ENCODE measurements around the gene SLC29A4. TPM values are rescaled to one million over a fixed set of nuclear protein-coding genes. Genes with fewer than 3 reads are reported as not detected.
"Not testable (repeated sequence)": the region's sequence is repeated elsewhere in the genome, so short reads cannot be mapped to it uniquely, and the experiment has no call there.

The SLC29A4 gene
- total RNA-seq, 2 donors from 2014 or later = 3.7 to 4.3 TPM

DNA sequence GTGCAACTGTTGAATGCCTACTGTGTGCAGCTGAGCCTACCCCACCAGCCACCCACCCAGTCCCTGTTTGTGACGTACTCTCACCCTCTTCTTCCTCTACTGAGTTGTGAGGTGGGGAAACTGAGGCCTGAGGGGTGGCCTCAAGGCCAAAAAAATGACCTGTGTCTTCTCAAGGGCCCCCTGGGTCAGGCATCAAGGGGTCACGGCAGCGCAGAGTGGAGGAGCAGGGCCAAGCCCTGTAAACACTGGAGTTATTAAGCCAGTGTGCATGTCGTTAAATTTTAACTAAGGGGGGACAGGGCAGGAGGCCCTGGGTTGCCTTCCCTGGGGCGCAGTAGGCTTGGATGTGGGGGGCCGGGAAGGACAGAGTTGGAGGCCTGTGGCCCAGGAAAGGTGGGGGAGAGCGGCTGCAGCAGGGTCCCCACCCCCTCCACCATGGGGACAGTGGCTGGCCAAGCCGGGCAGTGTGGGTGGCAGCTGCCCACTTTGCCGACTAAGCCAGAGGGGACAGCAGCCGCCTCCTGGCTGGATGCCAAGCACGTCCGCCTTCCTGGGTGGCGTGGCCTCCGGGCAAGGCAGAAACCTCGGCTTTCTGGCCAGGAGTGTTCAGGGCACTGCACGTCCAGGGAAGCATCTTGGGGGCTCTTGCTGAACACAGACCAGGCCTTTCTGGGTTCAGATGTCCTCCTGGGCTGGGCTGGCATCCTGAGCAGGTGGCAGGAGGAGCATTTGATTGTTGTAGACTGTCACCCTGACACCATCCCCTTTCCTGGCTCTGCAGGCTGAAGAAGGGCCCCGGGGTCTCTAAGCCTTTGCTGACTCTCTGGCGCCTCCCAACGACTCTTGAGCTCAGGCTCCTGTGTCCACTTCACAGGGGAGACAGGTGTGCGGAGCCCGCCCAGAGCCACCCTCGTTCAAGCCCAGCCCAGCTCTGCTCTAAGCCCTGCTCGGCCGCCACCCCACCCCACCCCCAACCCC lies 1.9 kb downstream of the SLC29A4 start:
- Histone ChIP-seq H3K36me3 (no peaks in the 10 kb centered on the region), H3K27me3 (no peaks in the 10 kb centered on the region), H3K4me3 (no peak overlapping the region), H3K27ac (no peak overlapping the region), H3K9me3 (no peaks in the 10 kb centered on the region), H3K4me1 (peaks cover 0 to 8% of the 10 kb centered on the region in 2 donors)
- TF ChIP-seq CTCF (IDR thresholded peaks at IDR 0.05) = peak in 1 of 2 donors; percentile 34
- DNase-seq (ENCODE audit: low spot score) = no peak

- no peaks in the 10 kb centered on the region for H3K27me3 ChIP-seq
- DNase-seq (ENCODE audit: low spot score) = no peak
- no peaks in the 10 kb centered on the region for H3K36me3 ChIP-seq
- no peak for TF ChIP-seq CTCF (IDR thresholded peaks at IDR 0.05)
- H3K4me1 ChIP-seq = peaks cover 0 to 8% of the 10 kb centered on the region in 2 donors
- H3K27ac ChIP-seq = no peak overlapping the region
- H3K9me3 ChIP-seq = no peaks in the 10 kb centered on the region
- no peak overlapping the region for H3K4me3 ChIP-seq
These were observed 4.2 kb downstream of the SLC29A4 start for GRCh38 chr7:5286933-5287332.

GRCh38 chr7:5287373-5287772 lies 4.6 kb downstream of the SLC29A4 start:
- not testable (repeated sequence) for H3K4me3 ChIP-seq; H3K27ac ChIP-seq; H3K9me3 ChIP-seq; H3K27me3 ChIP-seq; H3K36me3 ChIP-seq; DNase-seq (ENCODE audit: low spot score); H3K4me1 ChIP-seq

GRCh38 chr7:5287802-5288201 lies 5.1 kb downstream of the SLC29A4 start:
- no peaks in the 10 kb centered on the region for H3K9me3 ChIP-seq
- peaks cover 0 to 8% of the 10 kb centered on the region in 2 donors for H3K4me1 ChIP-seq
- no peaks in the 10 kb centered on the region for H3K36me3 ChIP-seq
- no peak overlapping the region for H3K4me3 ChIP-seq
- DNase-seq (ENCODE audit: low spot score) = no peak
- TF ChIP-seq CTCF (IDR thresholded peaks at IDR 0.05) = no peak
- H3K27me3 ChIP-seq = no peaks in the 10 kb centered on the region
- no peak overlapping the region for H3K27ac ChIP-seq

GRCh38 chr7:5288560-5288959 lies 5.8 kb downstream of the SLC29A4 start:
- H3K4me3 ChIP-seq; H3K4me1 ChIP-seq; H3K27ac ChIP-seq; DNase-seq (ENCODE audit: low spot score); H3K27me3 ChIP-seq; H3K9me3 ChIP-seq; H3K36me3 ChIP-seq: not testable (repeated sequence)

DNA sequence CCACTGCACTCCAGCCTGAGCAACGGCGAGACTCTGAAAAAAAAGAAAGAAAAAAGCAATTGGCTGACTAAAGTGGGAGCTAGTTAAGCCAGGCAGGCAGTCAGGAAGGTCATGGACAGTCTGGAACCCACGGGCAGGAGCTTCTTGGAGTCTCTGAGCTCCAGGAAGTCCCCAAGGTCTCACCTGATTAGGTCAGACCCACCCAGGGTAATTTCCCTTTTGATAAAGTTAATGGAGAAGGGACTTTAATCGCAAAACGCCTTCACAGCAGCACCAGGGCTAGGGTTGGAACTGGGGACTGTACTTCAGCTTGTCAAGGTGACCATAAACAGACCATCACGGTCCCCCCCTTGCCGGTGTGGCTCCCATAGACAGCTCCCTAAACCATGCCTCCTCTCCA lies 6.6 kb downstream of the SLC29A4 start:
- no peak for DNase-seq (ENCODE audit: low spot score)
- no peaks in the 10 kb centered on the region for H3K27me3 ChIP-seq
- no peaks in the 10 kb centered on the region for H3K4me1 ChIP-seq
- H3K27ac ChIP-seq = no peak overlapping the region
- H3K36me3 ChIP-seq = no peaks in the 10 kb centered on the region
- H3K4me3 ChIP-seq = no peak overlapping the region
- no peak for TF ChIP-seq CTCF (IDR thresholded peaks at IDR 0.05)
- no peaks in the 10 kb centered on the region for H3K9me3 ChIP-seq

DNA sequence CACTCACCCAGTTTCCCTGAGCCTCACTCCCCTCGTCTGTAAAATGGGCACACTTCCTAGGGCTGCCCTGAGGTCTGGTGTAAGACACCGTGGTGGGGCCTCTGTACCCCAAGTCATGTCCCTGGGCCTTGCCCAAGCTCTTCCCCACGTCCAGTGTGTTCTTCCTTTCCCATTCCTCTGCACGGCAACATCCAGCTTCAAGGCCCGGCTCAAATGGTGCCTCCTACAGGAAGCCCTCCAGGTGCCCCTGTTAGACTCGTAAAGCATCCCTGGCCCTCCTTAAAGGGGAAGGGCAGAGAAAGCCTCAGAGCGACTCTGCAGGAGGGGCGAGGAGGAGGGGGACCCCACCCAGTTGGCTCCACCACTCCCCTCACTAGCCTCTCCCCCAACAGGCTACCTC lies 8.6 kb downstream of the SLC29A4 start:
- Histone ChIP-seq H3K4me3 (no peak overlapping the region), H3K27me3 (no peaks in the 10 kb centered on the region), H3K9me3 (no peaks in the 10 kb centered on the region), H3K36me3 (no peaks in the 10 kb centered on the region), H3K27ac (no peak overlapping the region), H3K4me1 (no peaks in the 10 kb centered on the region)
- TF ChIP-seq CTCF (IDR thresholded peaks at IDR 0.05) = no peak
- DNase-seq (ENCODE audit: low spot score) = no peak

GRCh38 chr7:5291711-5292335 lies 9.1 kb downstream of the SLC29A4 start:
- DNase-seq (ENCODE audit: low spot score); H3K27me3 ChIP-seq; H3K9me3 ChIP-seq; H3K4me1 ChIP-seq; H3K4me3 ChIP-seq; H3K36me3 ChIP-seq; H3K27ac ChIP-seq: not testable (repeated sequence)
